Measurements from ENCODE around the gene CDKAL1. TPM values are rescaled to one million over a fixed set of nuclear protein-coding genes. Genes with fewer than 3 reads are reported as not detected.

CDKAL1 gene
- total RNA-seq, 1 experiment from 2014 or later = 13.8 TPM

GRCh38 chr6:20658053-20658452 lies 123.8 kb downstream of the CDKAL1 start:
- ChIA-PET CTCF (no interaction called here), POLR2A (ENCODE audit: unreplicated experiment) (no interaction called here)
- H3K4me2 ChIP-seq (ENCODE audit: low read length) = no peak overlapping the region
- H2AFZ ChIP-seq (ENCODE audit: low read length) = no peak overlapping the region
- H3K36me3 ChIP-seq (ENCODE audit: low read depth, low read length) = no peaks in the 10 kb centered on the region
- H3F3A ChIP-seq (ENCODE audit: low read length, unreplicated experiment) = peaks cover 3% of the 10 kb centered on the region
- H3K27ac ChIP-seq (ENCODE audit: low read length) = no peak overlapping the region
- no peaks in the 10 kb centered on the region for H4K20me1 ChIP-seq (ENCODE audit: low read length)
- no peaks in the 10 kb centered on the region for H3K9me2 ChIP-seq (replicated peaks; ENCODE audit: low read length)
- no TSS peak for BruUV-seq (replicated peaks)
- no peak for TF ChIP-seq EZH2phosphoT487 (IDR thresholded peaks at IDR 0.05; ENCODE audit: borderline replicate concordance, low read length)
- TF ChIP-seq EZH2 (IDR thresholded peaks at IDR 0.05; ENCODE audit: low read length, unreplicated experiment) = no peak
- TF ChIP-seq CTCF (conservative IDR thresholded peaks at IDR 0.05; ENCODE audit: low read depth, low read length) = no peak
- no peaks in the 10 kb centered on the region for H3K27me3 ChIP-seq (ENCODE audit: low read length)
- no peaks in the 10 kb centered on the region for H3K9me3 ChIP-seq (ENCODE audit: low read length)
- H3K4me3 ChIP-seq (ENCODE audit: low read length) = no peak overlapping the region
- H3K79me2 ChIP-seq (ENCODE audit: low read length) = peaks cover 44% of the 10 kb centered on the region
- ATAC-seq (no peak), DNase-seq (no peak)
- peaks cover 42% of the 10 kb centered on the region for H3K4me1 ChIP-seq (ENCODE audit: insufficient read depth, low read length)
- H3K9ac ChIP-seq (ENCODE audit: low read length) = no peak overlapping the region
- intact Hi-C loops (cut with micrococcal nuclease) = loop anchor here (10.0 kb wide), 2 partner anchors 207 to 253 kb away; partner anchors contain the start of gene E2F3

- no peak overlapping the region for H3K27ac ChIP-seq (ENCODE audit: low read length)
- intact Hi-C loops (cut with micrococcal nuclease) = loop anchor here (10.0 kb wide), 2 partner anchors 206 to 254 kb away; partner anchors contain the start of gene E2F3
Measured at GRCh38 chr6:20658516-20658915, 124.3 kb downstream of the CDKAL1 start.

More at GRCh38 chr6:20658516-20658915, 124.3 kb downstream of the CDKAL1 start:
- H3K9me3 ChIP-seq (ENCODE audit: low read length) = no peaks in the 10 kb centered on the region
- H3F3A ChIP-seq (ENCODE audit: low read length, unreplicated experiment) = no peaks in the 10 kb centered on the region
- ATAC-seq (no peak), DNase-seq (no peak)
- H3K9me2 ChIP-seq (replicated peaks; ENCODE audit: low read length) = no peaks in the 10 kb centered on the region
- H3K79me2 ChIP-seq (ENCODE audit: low read length) = peaks cover 44% of the 10 kb centered on the region
- no peaks in the 10 kb centered on the region for H3K36me3 ChIP-seq (ENCODE audit: low read depth, low read length)
- TF ChIP-seq CTCF (conservative IDR thresholded peaks at IDR 0.05; ENCODE audit: low read depth, low read length) = no peak
- TF ChIP-seq EZH2phosphoT487 (IDR thresholded peaks at IDR 0.05; ENCODE audit: borderline replicate concordance, low read length) = no peak
- TF ChIP-seq EZH2 (IDR thresholded peaks at IDR 0.05; ENCODE audit: low read length, unreplicated experiment) = no peak
- H3K27me3 ChIP-seq (ENCODE audit: low read length) = no peaks in the 10 kb centered on the region
- H3K9ac ChIP-seq (ENCODE audit: low read length) = no peak overlapping the region
- no peaks in the 10 kb centered on the region for H4K20me1 ChIP-seq (ENCODE audit: low read length)
- CTCF ChIA-PET = no interaction called here
- no TSS peak for BruUV-seq (replicated peaks)
- peaks cover 38% of the 10 kb centered on the region for H3K4me1 ChIP-seq (ENCODE audit: insufficient read depth, low read length)
- no peak overlapping the region for H2AFZ ChIP-seq (ENCODE audit: low read length)
- H3K4me3 ChIP-seq (ENCODE audit: low read length) = no peak overlapping the region
- H3K4me2 ChIP-seq (ENCODE audit: low read length) = no peak overlapping the region
- POLR2A ChIA-PET (ENCODE audit: unreplicated experiment) = no interaction called here
